Ammon's horn (tissue), 1 donor: ENCODE measurements around the gene IFT25.

Experiments used
- DNase-seq: peaks from one replicate; pipeline ENCODE4 v3.0.0-alpha.2; 2016; ENCODE audit warnings: low spot score

The IFT25 gene

DNA sequence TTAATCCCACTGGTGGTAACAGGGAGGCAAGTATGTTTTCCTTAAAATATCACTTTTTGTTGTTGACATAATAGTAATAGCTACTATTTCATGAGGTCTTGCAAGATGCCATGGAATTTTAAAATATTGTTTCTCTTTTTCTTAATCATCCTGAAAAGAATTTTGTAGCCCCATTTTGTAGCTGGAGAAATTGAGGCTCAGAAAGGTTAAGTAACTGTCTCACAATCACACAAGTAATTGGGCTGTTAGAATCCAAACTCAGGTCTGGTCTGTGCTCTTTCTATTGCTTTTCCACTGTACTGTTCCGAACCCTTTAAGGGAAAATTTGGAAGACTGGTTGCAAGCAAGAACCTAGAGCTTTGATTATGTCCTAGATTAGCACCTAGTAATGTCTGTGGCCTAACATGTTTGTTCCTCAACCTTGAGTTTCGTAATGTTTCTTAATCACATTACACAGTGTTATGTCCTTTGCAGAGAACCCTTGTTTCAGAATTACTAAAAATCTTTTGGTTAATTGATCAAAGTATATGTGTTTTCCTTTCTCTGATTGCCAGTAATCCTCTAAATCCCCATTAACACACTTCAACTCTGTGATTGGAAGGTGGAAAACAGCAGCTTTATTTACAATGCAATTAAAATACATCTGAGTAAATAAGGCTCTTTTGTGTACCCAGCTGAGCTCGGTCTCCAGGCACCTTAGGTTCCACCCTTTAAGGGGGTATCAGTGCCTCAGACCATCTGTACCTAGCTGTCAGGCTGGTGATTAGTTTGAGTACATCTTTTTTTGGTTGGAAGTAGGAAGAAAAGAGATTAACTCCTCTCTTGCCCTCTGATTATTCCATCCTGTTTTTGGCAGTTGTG lies 11.0 kb upstream of the IFT25 start:
- DNase-seq: no peak

DNA sequence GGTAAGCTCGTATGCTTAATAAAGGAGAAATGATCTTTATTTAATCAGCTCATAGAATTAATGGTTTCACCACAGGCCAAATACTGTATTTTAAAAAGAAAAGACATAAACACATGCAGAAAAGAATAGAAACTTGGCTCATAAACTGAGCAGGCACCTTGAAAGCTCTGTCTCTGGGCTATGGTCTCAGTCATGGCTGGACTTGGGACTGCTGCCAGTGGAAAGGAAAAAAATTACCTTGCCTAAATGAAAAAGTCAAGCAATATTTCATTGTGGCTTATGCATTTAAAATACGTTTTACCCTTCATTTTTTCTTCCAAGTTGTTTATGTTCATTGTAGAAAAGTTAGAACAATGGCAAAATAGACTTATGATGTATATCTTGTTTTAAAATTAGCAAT lies 8.6 kb upstream of the IFT25 start:
- no peak for DNase-seq

GRCh38 chr1:53951697-53952096 lies 6.2 kb upstream of the IFT25 start:
- DNase-seq: no peak

GRCh38 chr1:53949023-53949990 lies 3.8 kb upstream of the IFT25 start:
- no peak for DNase-seq

GRCh38 chr1:53948291-53948690 lies 2.8 kb upstream of the IFT25 start:
- no peak for DNase-seq

DNA sequence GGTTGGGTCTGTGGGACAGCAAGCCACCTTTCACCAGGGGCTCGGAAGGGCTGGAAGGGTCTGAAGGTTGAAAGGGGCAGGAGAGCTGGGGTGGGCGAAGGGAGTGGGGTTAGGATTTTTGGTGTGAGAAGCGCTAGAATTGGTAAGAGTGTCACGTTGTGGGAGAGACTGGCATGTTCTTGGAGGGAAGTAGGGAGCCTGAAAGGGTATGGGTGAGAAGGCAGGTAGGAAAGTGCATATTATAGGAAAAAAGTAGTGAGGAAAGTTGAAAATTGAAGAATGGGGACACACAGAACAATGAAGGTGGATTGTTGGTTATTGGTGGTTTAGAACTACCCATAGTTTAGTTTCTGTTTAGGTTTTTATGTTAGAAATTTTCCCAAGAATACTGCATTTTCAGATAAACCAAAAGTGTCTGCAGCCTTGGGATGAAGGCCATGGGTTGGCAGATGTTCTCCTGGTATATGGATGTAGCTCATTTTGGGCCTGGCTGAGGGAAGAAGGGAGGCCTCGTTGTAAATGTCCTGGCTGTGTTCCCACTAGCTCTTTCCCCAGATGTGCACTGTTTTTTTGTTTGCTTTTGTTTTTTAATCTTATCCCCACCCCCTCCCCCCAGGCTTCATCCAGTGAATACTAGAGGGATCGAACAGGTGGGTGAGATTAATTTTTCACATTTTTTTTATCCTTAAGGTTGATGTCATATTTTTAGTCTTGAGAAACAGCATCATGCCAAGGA lies 1.8 kb upstream of the IFT25 start:
- DNase-seq: no peak

GRCh38 chr1:53946252-53947171 lies 1.0 kb upstream of the IFT25 start, which contains the start of gene LRRC42:
Gene LRRC42, plus strand, starts transcription at chr1:53946350. Its CDS starts 5,650 bp downstream, at chr1:53952000.
- no peak for DNase-seq

DNA sequence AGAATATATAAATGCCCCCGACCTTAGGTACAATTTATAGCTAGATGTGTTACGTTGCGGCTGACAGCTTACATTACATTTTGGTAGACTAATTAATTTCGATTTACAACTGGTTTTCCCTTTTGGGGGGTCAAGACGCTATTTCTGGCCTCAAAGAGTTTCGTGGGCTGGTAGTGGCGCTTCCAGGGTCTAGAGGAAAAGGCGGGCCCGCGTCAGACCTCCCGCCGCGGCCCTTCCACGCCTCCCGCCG lies 391 bp downstream of the IFT25 start:
- no peak for DNase-seq

GRCh38 chr1:53944469-53945182 lies 873 bp downstream of the IFT25 start:
- no peak for DNase-seq

DNA sequence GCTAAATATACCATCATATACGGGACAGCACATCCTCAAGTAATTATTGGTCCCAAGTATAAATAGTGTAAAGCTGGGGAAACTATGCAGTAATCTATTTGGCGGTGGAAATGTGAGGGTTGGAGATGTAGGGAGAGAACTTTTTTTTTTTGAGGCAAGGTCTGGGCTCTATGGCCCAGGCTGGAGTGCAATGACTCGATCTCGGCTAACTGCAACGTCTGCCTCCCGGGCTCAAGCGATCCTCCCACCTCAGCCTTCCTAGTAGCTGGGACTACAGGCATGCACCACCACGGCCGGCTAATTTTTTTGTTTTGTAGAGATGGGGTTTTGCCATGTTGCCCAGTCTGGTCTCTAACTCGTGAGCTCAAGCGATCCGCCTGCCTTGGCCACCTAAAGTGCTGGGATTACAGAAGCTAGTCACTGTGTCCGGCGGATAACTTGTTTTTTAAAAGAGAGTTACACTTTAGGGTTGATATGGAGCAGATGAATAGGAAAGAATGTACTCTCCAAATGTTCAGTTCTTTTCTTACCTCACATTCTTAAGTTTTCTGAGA lies 1.9 kb downstream of the IFT25 start:
- DNase-seq: no peak

DNA sequence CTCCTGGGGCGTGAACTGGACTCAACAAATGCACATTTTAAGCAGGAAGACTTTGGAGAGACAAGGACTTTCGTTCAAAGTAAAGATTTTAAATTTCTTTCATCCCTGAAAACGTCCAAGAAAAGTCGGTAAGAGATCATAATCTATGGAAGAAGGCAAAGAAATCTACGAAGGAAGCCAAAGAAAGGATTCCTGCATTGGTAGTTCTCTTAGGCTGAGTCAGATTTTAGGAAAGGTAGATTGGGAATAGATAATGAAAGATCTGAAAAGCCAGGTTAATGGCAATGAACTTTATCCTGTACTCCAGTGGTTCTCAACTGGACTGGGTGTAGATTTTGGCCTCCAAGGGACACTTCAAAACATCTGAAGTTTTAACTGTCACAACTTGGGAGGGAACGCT lies 2.4 kb downstream of the IFT25 start:
- DNase-seq: no peak

DNA sequence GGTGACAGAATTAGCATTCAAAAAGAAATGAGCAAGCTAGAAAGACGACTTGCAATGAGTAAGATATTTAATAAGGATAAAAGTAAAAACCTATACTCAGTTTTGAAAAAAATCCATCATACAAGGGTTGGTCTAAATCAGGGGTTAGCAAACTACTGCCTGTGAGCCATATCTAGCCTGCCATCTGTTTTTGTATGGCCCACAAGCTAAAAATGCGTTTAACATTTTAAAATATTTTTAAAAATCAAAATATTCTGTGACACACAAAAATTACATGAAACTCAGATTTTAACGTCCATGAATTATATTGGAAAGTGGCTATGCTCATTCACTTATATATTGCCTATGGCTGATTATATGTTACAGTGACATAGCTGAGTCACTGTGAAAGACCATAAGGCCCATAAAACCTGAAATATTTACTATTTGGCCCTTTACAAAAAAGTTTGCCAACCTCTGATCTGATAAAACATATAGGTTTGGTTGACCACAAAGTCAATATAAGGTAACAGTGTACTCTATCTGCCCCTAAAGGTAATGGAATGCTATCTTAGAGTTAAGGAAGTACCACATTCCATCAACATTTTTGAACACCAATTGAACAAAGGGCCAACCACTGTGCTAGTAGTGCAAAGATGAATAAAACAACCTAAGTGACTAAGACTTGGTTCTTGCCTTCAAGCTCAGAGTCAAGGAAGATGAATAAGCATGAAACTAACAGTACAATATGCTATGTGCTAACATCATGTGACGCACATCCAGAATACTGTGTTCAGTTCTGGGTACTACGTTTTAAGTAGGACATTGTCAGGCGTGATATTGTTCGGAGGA lies 3.2 kb downstream of the IFT25 start:
- no peak for DNase-seq

- no peak for DNase-seq
Measured at GRCh38 chr1:53938136-53938830, 7.2 kb downstream of the IFT25 start.

- DNase-seq: no peak
Measured at GRCh38 chr1:53936430-53936829, 9.1 kb downstream of the IFT25 start.

DNA sequence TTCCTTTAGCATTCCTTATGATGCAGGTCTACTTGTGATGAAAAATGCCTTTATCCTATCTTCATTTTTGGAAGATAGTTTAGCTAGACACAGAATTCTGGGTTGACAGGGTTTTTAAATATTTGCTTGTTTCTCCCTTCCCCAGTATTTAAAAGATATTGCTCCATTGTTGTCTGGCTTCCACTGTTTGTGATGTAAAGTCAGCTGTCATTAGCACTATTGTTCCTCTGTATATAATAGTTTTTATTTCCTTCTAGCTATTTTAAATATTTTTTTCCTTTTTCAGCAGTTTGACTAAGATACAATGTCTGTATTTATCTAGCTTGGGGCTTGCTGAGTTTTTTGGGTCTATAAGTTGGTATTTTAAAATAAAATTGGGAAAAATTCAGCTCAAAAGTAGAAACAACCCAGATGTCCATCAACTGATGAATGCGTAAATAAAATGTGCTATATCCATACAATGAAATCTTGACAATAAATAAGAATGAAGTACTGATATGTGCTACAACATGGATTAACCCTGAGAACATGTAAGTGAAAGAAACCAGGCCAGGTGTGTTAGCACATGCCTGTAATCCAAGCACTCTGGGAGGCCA lies 11.2 kb downstream of the IFT25 start:
- DNase-seq: no peak

- no peak for DNase-seq
Measured at GRCh38 chr1:53931523-53931922, 14.0 kb downstream of the IFT25 start.

GRCh38 chr1:53930932-53931331 lies 14.6 kb downstream of the IFT25 start:
- DNase-seq: no peak

- DNase-seq: no peak
Measured at GRCh38 chr1:53929246-53929960, 16.1 kb downstream of the IFT25 start.
